AG09319 (cell line): ENCODE data around the gene ACTL8.

Experiments
- DNase-seq: peaks from one replicate; pipeline ENCODE4 v3.0.0-alpha.2; 2010; ENCODE audit warnings: low read depth; ENCODE audit errors: extremely low read depth
- TF ChIP-seq, protein P1 (sequence below): IDR thresholded peaks from 2 replicates; pipeline ENCODE4 v1.5.1; 2011; ENCODE audit warnings: low read depth, mild to moderate bottlenecking, inconsistent platforms, low read length, moderate library complexity

The ACTL8 gene

DNA sequence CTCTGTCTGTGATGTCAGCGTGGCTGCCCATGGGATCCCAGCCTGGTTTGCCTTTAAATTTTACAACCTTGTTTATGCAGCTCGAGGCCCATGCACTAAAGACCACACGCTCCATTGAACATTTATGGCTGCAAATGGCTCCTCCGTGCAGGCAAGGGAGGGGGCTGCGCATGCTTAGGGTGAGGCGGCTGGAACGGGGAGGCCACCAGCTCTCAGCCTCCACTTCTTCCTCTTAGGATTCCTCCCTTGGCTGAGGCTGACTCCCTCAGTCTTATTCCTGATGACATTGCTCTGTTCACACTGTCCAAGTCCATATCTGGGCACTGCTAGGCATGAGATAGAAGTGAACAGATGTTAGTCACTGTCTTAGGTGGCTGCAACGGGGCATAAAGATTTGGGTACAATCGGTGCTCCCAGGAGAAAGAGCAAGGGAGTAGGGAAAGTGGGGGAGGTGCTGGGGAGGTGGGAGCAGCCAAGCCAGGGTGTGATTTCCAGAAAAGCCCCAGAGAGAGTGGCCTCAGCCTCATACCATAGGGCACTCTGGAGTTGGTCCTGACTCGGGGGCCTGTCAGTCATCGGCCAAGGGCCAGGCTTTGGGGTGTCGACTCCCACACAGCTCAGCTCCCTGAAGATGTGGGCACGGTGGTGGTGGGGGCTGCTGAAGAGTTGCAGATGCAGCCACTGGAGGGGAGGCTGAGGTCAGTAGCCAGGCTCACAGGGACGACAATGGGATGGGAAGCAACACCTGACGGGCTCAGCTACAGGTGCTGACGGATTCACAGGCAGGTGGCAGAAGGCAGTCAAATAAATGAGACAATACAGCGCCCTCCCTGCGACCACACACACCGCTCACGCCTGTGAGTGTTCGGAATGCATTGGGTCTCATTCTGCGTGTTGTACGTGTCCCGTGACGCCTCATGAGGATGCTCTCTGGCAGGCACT lies 37.3 kb upstream of the ACTL8 start:
- TF ChIP-seq, protein P1, sequence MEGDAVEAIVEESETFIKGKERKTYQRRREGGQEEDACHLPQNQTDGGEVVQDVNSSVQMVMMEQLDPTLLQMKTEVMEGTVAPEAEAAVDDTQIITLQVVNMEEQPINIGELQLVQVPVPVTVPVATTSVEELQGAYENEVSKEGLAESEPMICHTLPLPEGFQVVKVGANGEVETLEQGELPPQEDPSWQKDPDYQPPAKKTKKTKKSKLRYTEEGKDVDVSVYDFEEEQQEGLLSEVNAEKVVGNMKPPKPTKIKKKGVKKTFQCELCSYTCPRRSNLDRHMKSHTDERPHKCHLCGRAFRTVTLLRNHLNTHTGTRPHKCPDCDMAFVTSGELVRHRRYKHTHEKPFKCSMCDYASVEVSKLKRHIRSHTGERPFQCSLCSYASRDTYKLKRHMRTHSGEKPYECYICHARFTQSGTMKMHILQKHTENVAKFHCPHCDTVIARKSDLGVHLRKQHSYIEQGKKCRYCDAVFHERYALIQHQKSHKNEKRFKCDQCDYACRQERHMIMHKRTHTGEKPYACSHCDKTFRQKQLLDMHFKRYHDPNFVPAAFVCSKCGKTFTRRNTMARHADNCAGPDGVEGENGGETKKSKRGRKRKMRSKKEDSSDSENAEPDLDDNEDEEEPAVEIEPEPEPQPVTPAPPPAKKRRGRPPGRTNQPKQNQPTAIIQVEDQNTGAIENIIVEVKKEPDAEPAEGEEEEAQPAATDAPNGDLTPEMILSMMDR = no peak
- no peak for DNase-seq

GRCh38 chr1:17719874-17720273 lies 35.3 kb upstream of the ACTL8 start:
- no peak for DNase-seq
- TF ChIP-seq, protein P1 = no peak

GRCh38 chr1:17721444-17721843 lies 33.7 kb upstream of the ACTL8 start:
- TF ChIP-seq, protein P1 = no peak
- no peak for DNase-seq

GRCh38 chr1:17723684-17724083 lies 31.4 kb upstream of the ACTL8 start:
- DNase-seq = no peak
- TF ChIP-seq, protein P1 = no peak; the same call in none of the 2 replicates

DNA sequence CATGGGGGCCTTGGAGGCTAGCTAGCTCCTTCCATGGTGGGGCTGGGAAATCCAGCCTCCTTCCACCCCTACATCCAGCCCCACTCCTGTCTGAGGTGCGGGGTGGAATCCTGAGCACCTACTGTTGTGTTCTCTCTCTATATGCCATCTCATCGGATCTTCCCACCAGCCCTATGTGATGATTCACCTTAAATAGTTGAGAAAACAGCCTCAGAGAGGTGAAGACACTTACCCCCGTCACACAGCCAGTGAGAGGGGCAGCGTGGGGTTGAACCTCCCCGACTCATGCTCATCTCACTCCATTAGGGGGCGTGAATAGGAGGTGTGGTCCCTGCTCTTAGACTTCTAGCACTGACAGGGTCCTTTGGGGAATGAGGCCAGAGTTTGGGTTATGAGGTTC lies 31.0 kb upstream of the ACTL8 start:
- DNase-seq = no peak
- TF ChIP-seq, protein P1 = no peak

DNA sequence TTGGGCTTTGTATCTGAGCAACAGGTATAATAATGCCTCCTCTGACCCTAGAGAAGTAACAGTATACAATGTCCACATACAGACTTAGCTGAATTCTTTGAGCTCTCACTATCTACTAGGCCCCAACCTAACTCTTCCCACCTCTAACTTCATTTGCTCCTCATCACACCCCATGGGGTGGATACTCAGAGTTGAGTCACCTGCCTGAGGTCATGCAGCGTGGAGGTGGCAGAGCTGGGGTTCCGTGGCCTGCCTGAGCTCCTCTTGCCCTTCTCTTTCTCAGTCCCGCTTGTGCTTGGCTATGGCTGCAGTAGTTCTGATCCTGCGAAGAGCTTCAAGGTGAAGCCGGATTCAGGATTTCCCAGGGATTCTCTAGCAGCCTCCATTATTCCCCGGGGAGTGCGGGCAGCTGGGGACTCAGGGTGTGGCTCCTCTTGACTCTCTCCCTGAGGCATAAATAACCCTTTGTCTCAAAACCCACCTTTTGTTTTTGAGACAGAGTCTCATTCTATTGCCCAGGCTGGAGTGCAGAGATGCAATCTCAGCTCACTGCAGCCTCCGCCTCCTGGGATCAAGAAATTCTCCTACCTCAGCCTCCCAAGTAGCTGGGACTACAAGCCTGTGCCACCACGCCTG lies 29.9 kb upstream of the ACTL8 start:
- no peak for DNase-seq
- TF ChIP-seq, protein P1 = no peak
